Kasumi-1 (cell line): ENCODE measurements around the gene RASL12.
"Not testable (repeated sequence)": the region's sequence is repeated elsewhere in the genome, so short reads cannot be mapped to it uniquely, and the experiment has no call there.

Experiments
- DNase-seq, 2 experiments: peaks; one replicate each; lab custom pipeline; 2025; lab: John Stamatoyannopoulos, UW

The RASL12 gene

DNA sequence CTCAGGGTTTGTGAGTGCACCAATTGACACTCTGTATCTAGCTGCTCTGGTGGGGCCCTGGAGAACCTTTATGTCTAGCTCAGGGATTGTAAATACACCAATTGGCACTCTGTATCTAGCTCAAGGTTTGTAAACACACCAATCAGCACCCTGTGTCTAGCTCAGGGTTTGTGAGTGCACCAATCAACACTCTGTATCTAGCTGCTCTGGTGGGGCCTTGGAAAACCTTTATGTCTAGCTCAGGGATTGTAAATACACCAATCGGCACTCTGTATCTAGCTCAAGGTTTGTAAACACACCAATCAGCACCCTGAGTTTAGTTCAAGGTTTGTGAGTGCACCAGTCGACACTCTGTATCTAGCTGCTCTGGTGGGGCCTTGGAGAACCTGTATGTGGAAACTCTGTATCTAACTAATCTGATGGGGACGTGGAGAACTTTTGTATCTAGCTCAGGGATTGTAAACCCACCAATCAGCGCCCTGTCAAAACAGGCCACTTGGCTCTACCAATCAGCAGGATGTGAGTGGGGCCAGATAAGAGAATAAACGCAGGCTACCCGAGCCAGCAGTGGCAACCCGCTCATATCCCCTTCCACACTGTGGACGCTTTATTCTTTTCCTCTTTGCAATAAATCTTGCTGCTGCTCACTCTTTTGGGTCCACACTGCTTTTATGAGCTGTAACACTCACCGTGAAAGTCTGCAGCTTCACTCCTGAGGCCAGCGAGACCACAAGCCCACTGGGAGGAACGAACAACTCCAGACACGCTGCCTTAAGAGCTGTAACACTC is 8.0 kb upstream of the RASL12 start:
- not testable (repeated sequence) for DNase-seq

DNA sequence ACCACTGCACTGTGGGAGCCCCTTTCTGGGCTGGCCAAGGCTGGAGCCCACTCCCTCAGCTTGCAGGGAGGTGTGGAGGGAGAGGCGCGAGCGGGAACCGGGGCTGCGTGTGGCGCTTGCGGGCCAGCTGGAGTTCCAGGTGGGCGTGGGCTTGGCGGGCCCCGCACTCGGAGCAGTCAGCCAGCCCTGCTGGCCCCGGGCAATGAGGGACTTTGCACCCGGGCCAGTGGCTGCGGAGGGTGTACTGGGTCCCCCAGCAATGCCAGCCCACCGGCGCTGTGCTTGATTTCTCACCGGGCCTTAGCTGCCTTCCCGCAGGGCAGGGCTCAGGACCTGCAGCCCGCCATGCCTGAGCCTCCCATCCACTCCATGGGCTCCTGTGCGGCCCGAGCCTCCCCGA is 7.2 kb upstream of the RASL12 start:
- DNase-seq: not testable (repeated sequence)

DNA sequence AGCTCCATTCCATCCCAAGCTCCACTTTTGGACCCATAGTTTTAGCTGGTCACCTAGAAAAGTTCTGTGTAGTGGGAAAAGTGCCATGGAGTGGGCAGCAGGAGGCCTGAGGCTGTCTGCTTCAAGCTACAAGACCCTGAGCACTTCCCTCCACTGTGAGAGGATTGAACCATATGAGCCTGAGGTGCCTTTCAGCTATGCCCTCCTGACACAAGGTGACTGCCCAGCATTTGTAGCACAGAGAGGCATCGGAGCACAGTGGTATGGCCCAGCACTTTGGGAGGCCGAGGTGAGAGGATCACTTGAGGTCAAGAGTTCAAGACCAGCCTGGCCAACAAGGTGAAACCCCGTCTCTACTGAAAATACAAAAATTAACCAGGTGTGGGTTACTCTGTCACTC is 4.8 kb upstream of the RASL12 start:
- no peak for DNase-seq

DNA sequence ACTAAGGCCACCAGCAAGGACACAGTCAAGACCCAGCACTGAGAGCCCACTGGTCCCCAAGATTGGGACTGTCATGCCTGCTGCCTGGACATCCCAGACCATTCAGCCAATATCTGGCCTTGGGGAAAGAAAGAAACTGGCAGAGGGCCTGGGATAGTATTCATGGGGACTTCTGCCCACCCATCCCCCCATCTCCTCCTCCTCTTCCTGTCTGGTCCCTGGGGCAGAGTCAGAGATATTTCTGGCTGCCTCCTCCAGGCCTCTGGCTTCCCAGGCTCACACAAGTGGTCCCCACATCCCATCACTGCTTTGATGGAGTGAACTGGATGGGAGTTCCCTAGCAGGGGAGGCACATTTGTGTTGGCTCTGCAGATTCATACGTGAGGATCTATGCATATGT is 4.2 kb upstream of the RASL12 start:
- DNase-seq: no peak

- no peak for DNase-seq
These were observed 3.6 kb upstream of the RASL12 start for GRCh38 chr15:65071381-65071811.

- no peak for DNase-seq
These were observed 2.2 kb upstream of the RASL12 start for GRCh38 chr15:65069779-65070546.

GRCh38 chr15:65069179-65069578 is 1.4 kb upstream of the RASL12 start:
- DNase-seq: no peak

DNA sequence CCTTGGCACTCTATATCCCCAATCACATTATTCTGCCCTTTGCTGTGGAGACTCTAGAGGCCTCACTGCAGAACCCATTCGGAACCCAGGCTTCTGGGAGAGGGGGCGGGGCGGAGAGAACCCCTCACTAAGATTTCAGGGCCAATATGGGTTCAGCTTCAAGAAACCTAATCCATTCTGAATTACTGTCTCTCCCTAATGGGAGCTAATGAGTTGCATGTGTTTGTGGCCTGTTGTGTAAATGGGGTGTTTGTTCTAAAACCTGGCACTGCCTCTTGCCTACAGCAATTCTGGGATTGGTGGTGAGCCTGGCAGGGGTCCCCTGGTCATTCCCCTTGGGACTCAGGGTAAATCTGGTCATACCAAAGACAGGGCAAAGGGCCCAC is 605 bp upstream of the RASL12 start:
- no peak for DNase-seq

GRCh38 chr15:65067317-65067644 is 510 bp downstream of the RASL12 start:
- no peak for DNase-seq

DNA sequence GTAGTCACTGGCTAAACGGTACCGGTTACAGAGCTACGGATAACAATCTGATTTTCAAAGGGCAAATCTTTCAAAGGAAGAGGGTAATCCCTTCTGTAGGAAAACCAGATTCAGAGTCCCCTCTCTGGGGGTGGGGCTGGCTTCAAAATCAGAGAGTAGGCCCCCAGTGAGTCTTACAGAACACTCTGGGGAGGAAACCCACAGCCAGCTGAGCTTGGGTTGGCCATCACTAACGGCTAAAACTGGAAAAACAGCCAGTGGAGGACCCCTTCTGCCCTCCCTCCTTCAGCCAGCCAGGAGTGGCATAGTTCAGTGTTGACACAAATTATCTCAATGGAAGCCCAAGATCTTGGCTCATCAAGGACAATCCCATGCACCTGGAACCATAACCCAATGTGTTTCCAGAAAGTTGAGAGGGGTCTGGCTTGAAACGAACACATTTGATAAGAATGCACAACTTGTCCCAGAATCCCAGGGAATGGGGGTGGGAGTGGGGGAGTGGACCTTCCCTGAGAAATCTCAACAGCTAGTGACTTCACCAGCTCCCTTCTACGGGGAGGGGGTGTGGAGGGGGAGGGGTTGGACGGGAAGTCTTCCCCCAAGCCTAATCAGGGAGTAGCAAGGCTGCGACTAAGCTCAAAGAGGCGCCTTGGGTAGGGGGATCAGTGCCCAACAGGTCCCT is 1.0 kb downstream of the RASL12 start:
- no peak for DNase-seq

GRCh38 chr15:65066001-65066634 is 1.7 kb downstream of the RASL12 start:
- no peak for DNase-seq

DNA sequence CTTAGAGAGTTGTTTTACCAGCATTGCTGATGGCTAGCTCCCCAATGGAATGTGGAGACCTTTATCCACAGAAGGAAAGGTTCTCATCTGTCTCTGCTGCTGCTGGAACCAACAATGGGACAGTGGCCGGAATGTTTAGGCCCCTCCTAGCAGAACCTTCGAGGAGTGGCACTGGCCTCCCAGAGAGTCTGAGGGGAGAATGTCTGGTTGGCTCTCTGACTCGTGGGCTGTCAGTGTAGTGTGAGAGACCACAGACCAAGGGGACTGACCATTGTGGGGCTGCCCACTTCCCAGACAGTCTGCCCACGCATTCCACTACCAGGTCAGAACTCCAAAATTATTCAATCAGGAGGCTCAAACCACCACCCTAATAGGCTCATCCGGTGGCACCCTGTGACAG is 5.1 kb downstream of the RASL12 start:
- DNase-seq: no peak

- DNase-seq: no peak
These were observed 5.7 kb downstream of the RASL12 start for GRCh38 chr15:65062061-65062460.

- DNase-seq: no peak
These were observed 7.0 kb downstream of the RASL12 start for GRCh38 chr15:65060641-65061397.

DNA sequence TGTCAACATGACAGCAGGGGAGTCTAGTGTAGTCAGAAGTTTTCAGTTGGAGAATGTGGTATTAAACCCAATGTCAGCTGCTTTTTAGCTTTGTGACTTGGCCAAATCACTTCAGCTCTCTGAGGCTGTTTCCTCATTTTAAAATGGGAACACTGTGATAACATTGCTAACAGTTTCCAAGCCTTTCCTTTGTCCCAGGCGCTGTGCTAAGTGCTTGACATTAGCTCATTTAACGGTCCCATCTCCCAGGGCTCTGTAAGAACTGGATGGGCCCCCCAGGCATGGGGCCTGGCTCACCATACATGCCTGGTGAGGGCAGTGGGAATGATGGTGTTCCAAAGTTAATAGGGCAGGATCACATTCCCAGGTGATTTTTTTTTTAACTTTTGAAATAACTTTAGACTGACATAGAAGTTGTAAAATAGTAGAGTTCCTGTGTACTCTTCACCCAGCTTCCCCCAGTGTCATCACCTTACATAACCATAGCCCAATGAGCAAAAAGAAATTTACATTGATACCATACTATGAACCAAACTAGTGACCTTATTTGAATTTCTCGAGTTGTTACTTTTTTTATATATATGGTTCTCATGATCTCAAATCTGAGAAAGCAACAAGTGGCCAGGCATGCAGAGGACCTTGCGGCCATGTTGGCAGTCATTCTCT is 7.7 kb downstream of the RASL12 start:
- DNase-seq: no peak

DNA sequence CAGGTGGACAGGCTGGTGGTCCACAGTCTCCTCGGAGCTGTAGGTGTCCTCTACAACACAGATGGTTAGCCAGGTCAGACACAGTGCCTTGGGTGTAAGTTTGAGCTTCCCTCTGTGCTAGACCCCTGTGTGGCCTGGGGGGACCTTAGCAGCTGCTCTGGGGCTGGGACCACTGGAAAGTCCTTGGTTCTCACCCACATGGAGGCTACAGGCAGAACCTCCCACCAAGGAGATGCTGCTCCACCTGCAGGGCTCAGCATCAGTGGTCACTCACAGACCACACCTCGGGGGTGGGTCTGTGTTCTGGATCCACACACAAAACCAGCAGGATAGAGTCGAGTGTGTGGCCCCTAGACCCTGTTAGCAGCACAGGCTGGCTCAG is 8.4 kb downstream of the RASL12 start:
- DNase-seq: no peak

- no peak for DNase-seq
These were observed 9.1 kb downstream of the RASL12 start for GRCh38 chr15:65058394-65059368.

DNA sequence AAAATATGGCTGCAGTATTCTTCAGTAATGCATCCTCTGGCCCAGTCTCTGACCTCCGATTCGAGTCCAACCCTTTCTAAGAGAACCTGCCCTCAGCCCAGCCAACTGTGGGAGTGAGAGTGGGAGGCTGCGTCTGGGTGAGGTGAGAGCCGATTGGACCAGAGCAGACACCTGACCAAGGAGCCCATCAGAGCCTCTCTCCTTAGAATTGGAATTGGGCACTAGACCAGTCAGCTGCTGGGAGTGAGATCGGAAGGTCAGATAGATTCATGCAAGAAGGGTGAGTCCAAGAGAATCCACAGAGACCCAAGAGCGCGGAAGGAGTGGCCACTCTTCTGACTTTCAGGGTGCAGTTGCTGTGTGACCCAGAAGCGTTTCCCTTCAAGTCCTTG is 10.2 kb downstream of the RASL12 start:
- no peak for DNase-seq

DNA sequence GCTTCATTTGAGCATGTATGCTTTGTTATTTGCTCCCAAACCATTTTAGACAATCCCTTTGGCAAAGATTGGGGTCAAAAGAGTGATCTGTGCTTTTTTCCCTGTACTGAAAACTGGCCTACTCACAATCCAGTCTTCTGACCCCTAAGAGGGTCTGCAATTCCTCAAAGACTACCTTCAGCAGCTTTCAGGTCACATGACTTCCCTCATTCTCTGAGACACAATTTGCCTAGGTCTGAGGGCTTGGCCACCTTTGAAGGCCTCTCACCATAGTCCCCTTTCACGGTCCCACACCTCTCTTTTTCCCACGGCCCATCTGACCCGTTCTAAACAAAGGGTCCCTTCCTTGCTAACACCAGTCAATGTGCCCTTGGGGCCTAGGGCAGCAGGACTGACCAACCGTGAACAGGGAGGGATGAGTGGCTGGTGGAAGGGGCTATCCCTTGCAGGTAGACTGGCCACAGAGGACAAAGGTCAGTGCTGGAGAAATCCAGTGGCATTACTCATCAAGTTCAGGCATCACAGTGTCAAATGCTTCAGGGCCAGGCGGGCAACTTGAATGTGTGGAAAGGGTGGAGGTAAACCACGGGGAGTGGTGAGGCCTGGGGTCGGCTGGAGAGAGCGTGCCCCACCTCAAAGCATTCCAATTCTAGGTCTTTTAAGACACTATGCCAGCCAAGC is 10.8 kb downstream of the RASL12 start:
- no peak for DNase-seq

DNA sequence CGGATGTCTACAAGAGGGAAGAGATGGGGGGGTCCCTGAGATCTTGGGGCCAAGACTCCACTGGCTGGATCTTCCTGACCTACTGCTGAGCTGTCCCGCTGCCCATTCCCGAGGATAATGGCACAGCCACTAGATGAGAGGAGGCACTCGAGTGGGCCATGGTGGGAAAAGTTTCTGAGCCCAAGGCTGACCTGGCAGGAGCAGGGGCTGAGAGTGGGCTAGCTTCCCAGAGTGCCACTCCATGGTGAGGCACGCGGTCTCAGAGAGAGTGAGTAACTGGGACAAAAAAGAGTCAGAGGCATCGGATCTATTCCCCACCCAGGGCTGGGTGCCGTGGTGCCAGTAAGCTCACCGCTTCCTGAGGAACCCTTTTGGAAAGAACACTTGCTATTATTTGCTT is 11.7 kb downstream of the RASL12 start:
- DNase-seq: no peak
